IPS-15b (cell line): ENCODE data around the gene PANK2.
"Not testable (repeated sequence)": the region's sequence is repeated elsewhere in the genome, so short reads cannot be mapped to it uniquely, and the experiment has no call there.

ENCODE experiments used
- H3K27me3 ChIP-seq: one replicate; pipeline ENCODE4 v1.6.1; 2013; ENCODE audit warnings: low read length; ENCODE audit not compliant: control insufficient read depth, insufficient read depth
- H3K36me3 ChIP-seq: one replicate; pipeline ENCODE4 v1.6.1; 2013; ENCODE audit warnings: low read length; ENCODE audit not compliant: control insufficient read depth, insufficient read depth
- H3K4me1 ChIP-seq: one replicate; pipeline ENCODE4 v1.6.1; 2013; ENCODE audit warnings: mild to moderate bottlenecking, low read length; ENCODE audit not compliant: control insufficient read depth, insufficient read depth
- H3K4me3 ChIP-seq: one replicate; pipeline ENCODE4 v1.5.1; 2013; ENCODE audit warnings: low read depth, low read length
- H3K9ac ChIP-seq: one replicate; pipeline ENCODE4 v1.6.1; 2013; ENCODE audit warnings: low read depth, mild to moderate bottlenecking, low read length
- H3K9me3 ChIP-seq: one replicate; pipeline ENCODE4 v1.6.1; 2013; ENCODE audit warnings: mild to moderate bottlenecking, low read length; ENCODE audit not compliant: control insufficient read depth, insufficient read depth

PANK2 gene

GRCh38 chr20:3873507-3873906 lies 15.7 kb upstream of the PANK2 start:
- Histone ChIP-seq H3K9me3 (no peaks in the 10 kb centered on the region), H3K36me3 (no peaks in the 10 kb centered on the region), H3K4me1 (no peaks in the 10 kb centered on the region), H3K4me3 (no peak overlapping the region), H3K9ac (no peak overlapping the region), H3K27me3 (no peaks in the 10 kb centered on the region)

- H3K9ac ChIP-seq, result no peak overlapping the region
- H3K27me3 ChIP-seq, result no peaks in the 10 kb centered on the region
- H3K4me1 ChIP-seq, result no peaks in the 10 kb centered on the region
- H3K4me3 ChIP-seq, result no peak overlapping the region
- H3K36me3 ChIP-seq, result no peaks in the 10 kb centered on the region
- no peaks in the 10 kb centered on the region for H3K9me3 ChIP-seq
Measured at GRCh38 chr20:3874194-3874844, 14.9 kb upstream of the PANK2 start.

GRCh38 chr20:3875378-3875974 lies 13.7 kb upstream of the PANK2 start:
- no peaks in the 10 kb centered on the region for H3K4me1 ChIP-seq
- H3K9ac ChIP-seq, result no peak overlapping the region
- H3K4me3 ChIP-seq, result no peak overlapping the region
- no peaks in the 10 kb centered on the region for H3K36me3 ChIP-seq
- H3K9me3 ChIP-seq, result no peaks in the 10 kb centered on the region
- no peaks in the 10 kb centered on the region for H3K27me3 ChIP-seq

- Histone ChIP-seq H3K9ac (no peak overlapping the region), H3K9me3 (no peaks in the 10 kb centered on the region), H3K4me1 (no peaks in the 10 kb centered on the region), H3K36me3 (no peaks in the 10 kb centered on the region), H3K27me3 (no peaks in the 10 kb centered on the region), H3K4me3 (no peak overlapping the region)
Measured at GRCh38 chr20:3876000-3876399, 13.2 kb upstream of the PANK2 start.

- Histone ChIP-seq H3K4me3 (no peak overlapping the region), H3K9ac (no peak overlapping the region), H3K9me3 (no peaks in the 10 kb centered on the region), H3K4me1 (no peaks in the 10 kb centered on the region), H3K36me3 (no peaks in the 10 kb centered on the region), H3K27me3 (no peaks in the 10 kb centered on the region)
Measured at GRCh38 chr20:3876676-3877075, 12.5 kb upstream of the PANK2 start.

- not testable (repeated sequence) for H3K4me3 ChIP-seq, H3K36me3 ChIP-seq, H3K4me1 ChIP-seq, H3K9ac ChIP-seq, H3K27me3 ChIP-seq, H3K9me3 ChIP-seq
Measured at GRCh38 chr20:3878921-3879274, 10.3 kb upstream of the PANK2 start.

GRCh38 chr20:3885715-3886114 lies 3.5 kb upstream of the PANK2 start:
- Histone ChIP-seq H3K9me3 (no peaks in the 10 kb centered on the region), H3K9ac (no peak overlapping the region), H3K4me3 (no peak overlapping the region), H3K27me3 (no peaks in the 10 kb centered on the region), H3K36me3 (no peaks in the 10 kb centered on the region), H3K4me1 (peaks cover 4% of the 10 kb centered on the region)

- H3K4me3 ChIP-seq, result peak overlapping the region; percentile 88
- peak overlapping the region; percentile 89 for H3K9ac ChIP-seq
- no peaks in the 10 kb centered on the region for H3K9me3 ChIP-seq
- peaks cover 11% of the 10 kb centered on the region for H3K4me1 ChIP-seq
- H3K36me3 ChIP-seq, result no peaks in the 10 kb centered on the region
- no peaks in the 10 kb centered on the region for H3K27me3 ChIP-seq
Measured at GRCh38 chr20:3887876-3888620, 1.1 kb upstream of the PANK2 start.

- no peaks in the 10 kb centered on the region for H3K27me3 ChIP-seq
- H3K4me1 ChIP-seq, result peaks cover 16% of the 10 kb centered on the region
- H3K4me3 ChIP-seq, result peak overlapping the region; percentile 88
- H3K36me3 ChIP-seq, result peaks cover under 1% of the 10 kb centered on the region
- H3K9me3 ChIP-seq, result no peaks in the 10 kb centered on the region
- H3K9ac ChIP-seq, result peak overlapping the region; percentile 93
Measured at GRCh38 chr20:3889489-3890397, 556 bp downstream of the PANK2 start.

- Histone ChIP-seq H3K9ac (peak overlapping the region; percentile 93), H3K27me3 (no peaks in the 10 kb centered on the region), H3K36me3 (peaks cover 3% of the 10 kb centered on the region), H3K4me1 (peaks cover 16% of the 10 kb centered on the region), H3K4me3 (peak overlapping the region; percentile 88), H3K9me3 (no peaks in the 10 kb centered on the region)
Measured at GRCh38 chr20:3890398-3890751, 1.2 kb downstream of the PANK2 start.

- Histone ChIP-seq H3K9ac (peak overlapping the region; percentile 93), H3K9me3 (no peaks in the 10 kb centered on the region), H3K36me3 (peaks cover 3% of the 10 kb centered on the region), H3K4me3 (peak overlapping the region; percentile 88), H3K27me3 (no peaks in the 10 kb centered on the region), H3K4me1 (peaks cover 16% of the 10 kb centered on the region)
Measured at GRCh38 chr20:3890999-3891929, 2.1 kb downstream of the PANK2 start.
